Loucy (cell line): ENCODE results near the gene LSM12.

ENCODE experiments used
- CTCF ChIP-seq: fragments of 200-600 bp; sonication (generic); conservative IDR thresholded peaks from 2 replicates; pipeline ENCODE4 v1.5.1; 2014; ENCODE audit warnings: mild to moderate bottlenecking, antibody characterized with exemption, low read length
- EZH2phosphoT487 ChIP-seq: fragments of 200-600 bp; IDR thresholded peaks from 2 replicates; pipeline ENCODE4 v1.6.1; 2018; ENCODE audit warnings: antibody characterized with exemption, mild to moderate bottlenecking, moderate library complexity, borderline replicate concordance

- TF ChIP-seq CTCF (no peak), EZH2phosphoT487 (no peak)
These were observed 41.6 kb downstream of the LSM12 start for GRCh38 chr17:44024853-44025252.
